Measurements from ENCODE around the gene MPZL1.
A peak's percentile ranks its signal among the peaks of the same experiment; 100 is the strongest.
"Not testable (repeated sequence)": the region's sequence is repeated elsewhere in the genome, so short reads cannot be mapped to it uniquely, and the experiment has no call there.

MPZL1 gene

GRCh38 chr1:167803358-167804207 is 81.8 kb downstream of the MPZL1 start:
- peaks cover 57% of the 10 kb centered on the region for H3K36me3 Mint-ChIP-seq (ENCODE audit: low read depth)
- H3K9me3 Mint-ChIP-seq = peaks cover 61% of the 10 kb centered on the region
- no peak overlapping the region for H3K27ac Mint-ChIP-seq
- DNase-seq = peak; percentile 78
- no peak overlapping the region for H3K4me3 Mint-ChIP-seq
- peak; percentile 67 for TF ChIP-seq CTCF (IDR thresholded peaks at IDR 0.05)
- H3K4me1 Mint-ChIP-seq = peaks cover 5% of the 10 kb centered on the region
- peaks cover 6% of the 10 kb centered on the region for H3K27me3 Mint-ChIP-seq (ENCODE audit: low read depth, poor library complexity)

GRCh38 chr1:167805041-167805556 is 83.3 kb downstream of the MPZL1 start:
- Mint-ChIP-seq H3K4me3 (no peak overlapping the region), H3K4me1 (no peaks in the 10 kb centered on the region), H3K27ac (peak overlapping the region; percentile 45), H3K36me3 (ENCODE audit: low read depth) (peaks cover 66% of the 10 kb centered on the region), H3K9me3 (peaks cover 61% of the 10 kb centered on the region), H3K27me3 (ENCODE audit: low read depth, poor library complexity) (peaks cover 6% of the 10 kb centered on the region)
- no peak for TF ChIP-seq CTCF (IDR thresholded peaks at IDR 0.05)
- no peak for DNase-seq

- Mint-ChIP-seq H3K9me3 (peaks cover 63% of the 10 kb centered on the region), H3K36me3 (ENCODE audit: low read depth) (peaks cover 64% of the 10 kb centered on the region)
- H3K27ac Mint-ChIP-seq = not testable (repeated sequence)
Observed at GRCh38 chr1:167806235-167806634, 84.5 kb downstream of the MPZL1 start.

GRCh38 chr1:167806676-167807075 is 84.9 kb downstream of the MPZL1 start:
- not testable (repeated sequence) for DNase-seq, H3K4me3 Mint-ChIP-seq, H3K4me1 Mint-ChIP-seq, H3K27ac Mint-ChIP-seq
- Mint-ChIP-seq H3K36me3 (ENCODE audit: low read depth) (peaks cover 65% of the 10 kb centered on the region), H3K27me3 (ENCODE audit: low read depth, poor library complexity) (peaks cover 13% of the 10 kb centered on the region), H3K9me3 (peaks cover 65% of the 10 kb centered on the region)

More at GRCh38 chr1:167806235-167806634, 84.5 kb downstream of the MPZL1 start:
- H3K4me1 Mint-ChIP-seq, DNase-seq, H3K4me3 Mint-ChIP-seq: not testable (repeated sequence)
- H3K27me3 Mint-ChIP-seq (ENCODE audit: low read depth, poor library complexity) = peaks cover 13% of the 10 kb centered on the region

GRCh38 chr1:167808104-167808503 is 86.3 kb downstream of the MPZL1 start:
- Mint-ChIP-seq H3K4me3 (no peak overlapping the region), H3K27me3 (ENCODE audit: low read depth, poor library complexity) (peaks cover 10% of the 10 kb centered on the region), H3K9me3 (peaks cover 63% of the 10 kb centered on the region), H3K4me1 (no peaks in the 10 kb centered on the region), H3K27ac (no peak overlapping the region), H3K36me3 (ENCODE audit: low read depth) (peaks cover 64% of the 10 kb centered on the region)
- no peak for DNase-seq
- TF ChIP-seq CTCF (IDR thresholded peaks at IDR 0.05) = no peak

- H3K36me3 Mint-ChIP-seq (ENCODE audit: low read depth) = peaks cover 65% of the 10 kb centered on the region
- TF ChIP-seq CTCF (IDR thresholded peaks at IDR 0.05) = no peak
- H3K27me3 Mint-ChIP-seq (ENCODE audit: low read depth, poor library complexity) = peaks cover 10% of the 10 kb centered on the region
- DNase-seq = no peak
- no peaks in the 10 kb centered on the region for H3K4me1 Mint-ChIP-seq
- no peak overlapping the region for H3K27ac Mint-ChIP-seq
- H3K4me3 Mint-ChIP-seq = no peak overlapping the region
- H3K9me3 Mint-ChIP-seq = peaks cover 65% of the 10 kb centered on the region
Observed at GRCh38 chr1:167808690-167809089, 86.9 kb downstream of the MPZL1 start.
